HG03439 (cell line): Measurements from ENCODE around the gene PPP1CA.
"Not testable (repeated sequence)": the region's sequence is repeated elsewhere in the genome, so short reads cannot be mapped to it uniquely, and the experiment has no call there.

ENCODE experiments used
- ATAC-seq: cut with Tn5 transposase; IDR thresholded peaks from one replicate; pipeline ENCODE4 v1.9.1; 2021; ENCODE audit warnings: mild to moderate bottlenecking, moderate library complexity; ENCODE audit not compliant: unreplicated experiment

PPP1CA gene

GRCh38 chr11:67404515-67405195, 3.0 kb upstream of the PPP1CA start:
- ATAC-seq: no peak

- ATAC-seq: not testable (repeated sequence)
Measured at GRCh38 chr11:67403085-67403484, 1.4 kb upstream of the PPP1CA start.

- ATAC-seq: not testable (repeated sequence)
Measured at GRCh38 chr11:67402192-67402839, 658 bp upstream of the PPP1CA start.

- ATAC-seq: peak; percentile 6
Measured at GRCh38 chr11:67400942-67401494, 640 bp downstream of the PPP1CA start.

GRCh38 chr11:67400251-67400941, 1.3 kb downstream of the PPP1CA start:
- no peak for ATAC-seq

GRCh38 chr11:67398661-67399563, 2.7 kb downstream of the PPP1CA start:
- ATAC-seq: no peak

GRCh38 chr11:67397986-67398660, 3.5 kb downstream of the PPP1CA start:
- no peak for ATAC-seq

- no peak for ATAC-seq
Measured at GRCh38 chr11:67397536-67397935, 4.1 kb downstream of the PPP1CA start.

GRCh38 chr11:67396587-67397389, 4.9 kb downstream of the PPP1CA start:
- no peak for ATAC-seq

- no peak for ATAC-seq
Measured at GRCh38 chr11:67396259-67396581, 5.4 kb downstream of the PPP1CA start.

- no peak for ATAC-seq
Measured at GRCh38 chr11:67395555-67396258, 6.0 kb downstream of the PPP1CA start.

GRCh38 chr11:67393990-67394389, 7.7 kb downstream of the PPP1CA start:
- no peak for ATAC-seq

GRCh38 chr11:67393437-67393836, 8.2 kb downstream of the PPP1CA start:
- no peak for ATAC-seq

GRCh38 chr11:67392183-67392715, 9.4 kb downstream of the PPP1CA start:
- ATAC-seq: no peak

- peak; percentile 60 for ATAC-seq
Measured at GRCh38 chr11:67391304-67392182, 10.1 kb downstream of the PPP1CA start, which contains the start of gene RAD9A. RAD9A (plus strand) TSS chr11:67391986; CDS start chr11:67392045, 59 bp downstream.

GRCh38 chr11:67390947-67391303, 10.7 kb downstream of the PPP1CA start:
- ATAC-seq: no peak

- ATAC-seq: no peak
Measured at GRCh38 chr11:67389477-67389876, 12.2 kb downstream of the PPP1CA start.

GRCh38 chr11:67387518-67387917, 14.1 kb downstream of the PPP1CA start:
- no peak for ATAC-seq
